Epithelial cell of esophagus (primary cell): ENCODE data around the gene FAM234B.
A peak's percentile ranks its signal among the peaks of the same experiment; 100 is the strongest.

Source experiments
- DNase-seq: peaks from one replicate; pipeline ENCODE4 v3.0.0; 2010; ENCODE audit warnings: low read depth
- H3K4me3 ChIP-seq: 2 replicates; pipeline ENCODE4 v1.5.1; 2011; ENCODE audit warnings: mild to moderate bottlenecking, low read length, control low read depth
- TF ChIP-seq, protein P1 (sequence below): IDR thresholded peaks from 2 replicates; pipeline ENCODE4 v1.5.1; 2011; ENCODE audit warnings: low read depth, mild to moderate bottlenecking, low read length, control low read depth, inconsistent platforms; ENCODE audit not compliant: insufficient read depth; ENCODE audit errors: missing control alignments

Gene FAM234B

DNA sequence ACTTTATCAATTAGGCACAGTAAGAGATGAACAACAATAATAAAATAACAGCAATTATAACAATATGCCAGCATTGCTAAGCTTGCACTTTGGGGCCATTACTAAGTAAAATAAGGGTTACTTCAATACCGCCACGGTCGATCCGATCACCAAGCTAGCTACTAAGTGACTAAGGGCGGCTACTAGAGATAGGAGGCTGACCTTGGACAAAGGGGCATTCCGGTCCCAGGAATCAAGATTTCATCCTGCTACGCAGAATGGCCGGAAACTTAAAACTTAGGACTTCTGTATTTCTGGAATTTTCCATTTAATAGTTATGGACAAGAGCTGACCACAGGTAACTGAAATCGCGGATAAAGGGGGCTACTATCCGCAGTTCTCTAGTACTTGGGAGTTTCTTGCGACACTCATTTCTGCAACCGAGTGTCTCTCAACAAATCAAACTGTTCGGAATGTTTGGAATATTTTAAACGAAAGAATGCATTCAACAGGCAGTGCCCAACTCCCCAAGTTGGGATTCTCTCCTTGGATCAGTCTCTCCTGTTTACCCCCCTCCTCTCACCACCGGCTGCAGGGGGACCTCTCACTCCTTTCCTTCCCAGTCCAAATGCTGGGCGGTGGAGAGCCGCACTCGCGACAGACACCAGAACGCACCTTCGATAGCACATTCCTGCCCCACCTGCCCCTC is 44.8 kb upstream of the FAM234B start:
- DNase-seq, result no peak
- H3K4me3 ChIP-seq, result peak overlapping the region; percentile 85
- TF ChIP-seq, protein P1, sequence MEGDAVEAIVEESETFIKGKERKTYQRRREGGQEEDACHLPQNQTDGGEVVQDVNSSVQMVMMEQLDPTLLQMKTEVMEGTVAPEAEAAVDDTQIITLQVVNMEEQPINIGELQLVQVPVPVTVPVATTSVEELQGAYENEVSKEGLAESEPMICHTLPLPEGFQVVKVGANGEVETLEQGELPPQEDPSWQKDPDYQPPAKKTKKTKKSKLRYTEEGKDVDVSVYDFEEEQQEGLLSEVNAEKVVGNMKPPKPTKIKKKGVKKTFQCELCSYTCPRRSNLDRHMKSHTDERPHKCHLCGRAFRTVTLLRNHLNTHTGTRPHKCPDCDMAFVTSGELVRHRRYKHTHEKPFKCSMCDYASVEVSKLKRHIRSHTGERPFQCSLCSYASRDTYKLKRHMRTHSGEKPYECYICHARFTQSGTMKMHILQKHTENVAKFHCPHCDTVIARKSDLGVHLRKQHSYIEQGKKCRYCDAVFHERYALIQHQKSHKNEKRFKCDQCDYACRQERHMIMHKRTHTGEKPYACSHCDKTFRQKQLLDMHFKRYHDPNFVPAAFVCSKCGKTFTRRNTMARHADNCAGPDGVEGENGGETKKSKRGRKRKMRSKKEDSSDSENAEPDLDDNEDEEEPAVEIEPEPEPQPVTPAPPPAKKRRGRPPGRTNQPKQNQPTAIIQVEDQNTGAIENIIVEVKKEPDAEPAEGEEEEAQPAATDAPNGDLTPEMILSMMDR, result no peak

DNA sequence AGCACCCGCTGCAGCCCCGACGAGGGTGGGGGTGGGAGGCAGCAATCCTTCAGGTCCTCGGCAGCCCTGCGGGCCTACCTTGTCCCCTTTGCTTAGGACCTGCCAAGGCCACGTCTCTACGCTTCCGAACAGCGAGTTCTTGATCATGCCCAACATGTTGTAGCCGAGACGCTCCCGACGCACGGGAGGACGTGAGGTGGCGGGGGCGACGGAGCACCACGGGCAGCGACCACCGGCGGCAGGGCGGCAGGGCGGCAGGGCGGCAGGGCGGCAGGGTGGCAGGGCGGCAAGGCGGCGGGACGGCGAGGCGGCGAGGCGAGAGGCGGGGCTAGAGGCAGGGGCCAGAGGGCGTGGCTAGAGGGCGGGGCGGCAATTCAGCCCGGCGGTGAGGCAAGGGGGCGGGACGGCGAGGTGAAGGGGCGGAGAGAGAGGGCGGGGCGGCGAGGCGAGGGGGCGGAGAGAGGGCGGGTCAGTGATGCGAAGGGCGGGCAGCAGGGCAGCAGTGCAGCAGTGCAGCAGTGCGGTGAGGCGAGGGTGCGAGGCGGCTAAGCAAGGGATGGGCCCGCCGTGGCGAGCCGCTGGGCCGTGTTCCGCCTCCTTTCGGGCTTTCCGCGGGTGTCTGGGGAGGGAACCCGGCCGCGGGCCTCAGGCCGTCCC is 44.1 kb upstream of the FAM234B start, which contains the start of gene HEBP1:
TSS of gene HEBP1 (minus strand) at position 307 of the 657 bp plus-strand sequence. CDS start at position 156, 151 bp downstream.
- TF ChIP-seq, protein P1, result no peak
- DNase-seq, result peak; percentile 94
- H3K4me3 ChIP-seq, result peak within 1 kb of the TSS; percentile 85

DNA sequence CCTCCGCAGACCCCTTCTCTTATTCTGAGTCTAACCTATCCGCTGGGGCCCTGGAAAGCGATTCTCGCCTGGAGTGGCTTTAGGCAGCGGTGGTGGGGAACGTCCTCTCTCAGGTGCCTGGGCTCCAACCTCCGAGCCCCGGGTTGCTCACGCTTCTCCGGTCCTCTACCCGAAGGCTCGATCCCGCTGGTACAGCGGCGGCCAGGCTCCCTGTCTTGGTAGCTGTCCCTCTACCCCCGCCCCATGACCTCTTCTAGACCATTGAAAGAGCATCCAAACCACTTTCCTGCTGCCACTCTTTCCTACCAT is 43.6 kb upstream of the FAM234B start:
- DNase-seq, result no peak
- peak overlapping the region; percentile 63 for H3K4me3 ChIP-seq
- TF ChIP-seq, protein P1, result no peak

DNA sequence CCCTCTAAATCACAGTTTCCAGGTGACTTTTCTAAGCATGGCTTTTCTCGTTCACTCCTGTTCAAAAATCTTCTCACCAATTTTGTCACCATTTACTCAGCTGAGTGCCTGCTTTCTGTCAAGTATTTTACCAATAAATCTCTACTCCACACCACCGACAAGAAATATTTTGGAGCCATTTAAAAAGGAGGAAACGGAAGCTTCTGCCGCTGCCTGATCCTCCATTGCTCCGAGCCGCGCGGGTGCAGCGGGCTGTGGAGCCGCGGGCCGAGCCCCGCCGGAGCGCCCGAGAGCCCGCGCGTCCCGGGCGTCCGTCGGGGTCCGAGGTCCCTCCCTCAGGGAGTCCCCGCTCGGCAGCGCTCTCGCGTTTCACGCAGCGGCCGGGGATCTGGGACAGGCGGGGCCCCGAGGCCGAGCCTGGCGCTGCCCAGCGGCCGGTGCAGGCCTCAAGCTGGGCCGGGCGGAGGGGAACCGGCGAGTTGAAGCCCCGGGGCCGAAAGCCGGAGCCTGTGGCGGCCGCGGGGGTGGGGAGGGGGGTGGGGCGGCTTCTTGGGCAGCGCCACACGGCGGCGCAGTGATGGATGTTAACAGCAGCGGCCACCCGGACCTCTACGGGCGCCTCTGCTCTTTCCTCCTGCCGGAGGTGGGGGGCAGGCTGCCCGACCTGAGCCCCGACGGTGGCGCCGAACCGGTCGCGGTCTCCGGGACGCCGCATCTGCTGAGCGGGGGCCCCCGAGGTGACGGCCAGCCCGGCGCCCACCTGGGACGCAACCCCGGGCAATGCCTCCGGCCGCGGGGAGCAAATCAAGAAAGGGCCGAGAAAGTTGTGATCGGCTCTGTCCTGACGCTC is 43.0 kb upstream of the FAM234B start:
- TF ChIP-seq, protein P1, result peak; percentile 23
- peak overlapping the region; percentile 63 for H3K4me3 ChIP-seq
- DNase-seq, result peak; percentile 59

DNA sequence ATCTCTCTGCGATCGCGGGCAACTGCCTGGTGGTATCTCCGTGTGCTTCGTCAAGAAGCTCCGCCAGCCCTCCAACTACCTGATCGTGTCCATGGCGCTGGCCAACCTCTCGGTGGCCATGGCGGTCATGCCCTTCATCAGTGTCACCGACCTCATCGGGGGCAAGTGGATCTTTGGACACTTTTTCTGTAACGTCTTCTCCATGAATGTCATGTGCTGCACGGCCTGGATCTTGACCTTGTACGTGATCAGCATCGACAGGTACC is 42.5 kb upstream of the FAM234B start:
- peak overlapping the region; percentile 63 for H3K4me3 ChIP-seq
- TF ChIP-seq, protein P1, result no peak
- no peak for DNase-seq

DNA sequence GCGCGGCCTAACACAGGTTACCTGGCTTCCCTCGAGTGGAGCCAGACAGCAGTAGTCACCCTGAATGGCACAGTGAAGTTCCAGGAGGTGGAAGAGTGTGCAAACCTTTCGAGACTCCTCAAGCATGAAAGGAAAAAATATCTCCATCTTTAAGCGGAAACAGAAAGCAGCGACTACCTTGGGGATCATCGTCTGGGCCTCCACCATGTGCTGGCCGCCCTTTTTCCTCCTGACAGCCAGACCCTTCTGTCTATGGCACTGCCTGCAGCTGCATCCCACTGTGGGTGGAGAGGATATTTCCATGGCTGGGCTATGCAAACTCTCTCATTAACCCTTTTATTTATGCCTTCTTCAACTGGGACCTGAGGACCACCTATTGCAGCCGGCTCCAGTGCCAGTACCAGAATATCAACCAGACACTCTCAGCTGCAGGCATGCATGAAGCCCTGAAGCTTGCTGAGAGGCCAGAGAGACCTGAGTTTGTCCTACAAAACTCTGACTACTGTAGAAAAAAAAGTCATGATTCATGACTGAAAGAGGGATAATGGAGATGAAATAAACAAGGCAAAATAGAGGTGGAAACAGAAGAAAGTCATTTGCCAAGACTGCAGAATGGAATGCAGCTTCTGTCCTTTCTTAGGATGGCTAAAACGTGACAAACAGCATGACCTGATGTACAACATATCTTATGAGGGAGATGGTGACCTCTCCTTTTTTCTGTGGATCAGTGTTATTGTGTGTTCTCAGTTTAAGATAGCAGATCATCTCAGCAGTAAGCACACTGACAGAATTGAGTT is 41.7 kb upstream of the FAM234B start:
- H3K4me3 ChIP-seq, result no peak overlapping the region
- TF ChIP-seq, protein P1, result no peak
- no peak for DNase-seq
